ENCODE results near the gene ANKS3. TPM values are rescaled to one million over a fixed set of nuclear protein-coding genes. Genes with fewer than 3 reads are reported as not detected.

Gene ANKS3
- total and polyA plus RNA-seq, 4 donors = 12.6 to 26.3 (median 24.4) TPM

- 72 to 80% methylated on average over 26 of the region's 26 CpGs for WGBS, 2 donors
- H3K27me3 ChIP-seq (ENCODE audit: control insufficient read depth in 3 of 3, insufficient read depth in 3 of 3, low read length in 2 of 3) = no peaks in the 10 kb centered on the region
- TF ChIP-seq CTCF (IDR thresholded peaks at IDR 0.05; ENCODE audit: control extremely low read depth, extremely low read depth) = no peak
- no peak overlapping the region for H3K4me3 ChIP-seq
- H3K9me3 ChIP-seq (ENCODE audit: control insufficient read depth in 4 of 4, insufficient read depth in 3 of 4, low read length in 3 of 4) = no peaks in the 10 kb centered on the region
- H3K27ac ChIP-seq (ENCODE audit: low read depth in 1 of 2, low read length in 1 of 2) = peak overlapping the region; percentile 38 to 95
- no peak overlapping the region for H3K9ac ChIP-seq (ENCODE audit: insufficient read depth in 1 of 2, low read length in 2 of 2)
- ATAC-seq (ENCODE audit: insufficient read depth, low FRiP score) = no peak
- peaks cover 0 to 10% (median 5%) of the 10 kb centered on the region in 5 donors for H3K4me1 ChIP-seq (ENCODE audit: control insufficient read depth in 5 of 5, insufficient read depth in 5 of 5, low read length in 5 of 5)
- DNase-seq = no peak
- H3K36me3 ChIP-seq (ENCODE audit: control insufficient read depth in 4 of 4, insufficient read depth in 4 of 4, low read length in 4 of 4) = peaks cover 0 to 54% (median 11%) of the 10 kb centered on the region in 4 donors
These were observed 53.2 kb downstream of the ANKS3 start for GRCh38 chr16:4680673-4681470.

- peak; percentile 72 for ATAC-seq (ENCODE audit: insufficient read depth, low FRiP score)
- peak overlapping the region in 1 of 2 donors; percentile 49 for H3K9ac ChIP-seq (ENCODE audit: insufficient read depth in 1 of 2, low read length in 2 of 2)
These were observed 54.0 kb downstream of the ANKS3 start for GRCh38 chr16:4679850-4680636.

GRCh38 chr16:4679156-4679849 is 54.8 kb downstream of the ANKS3 start:
- Histone ChIP-seq H3K27me3 (ENCODE audit: control insufficient read depth in 3 of 3, insufficient read depth in 3 of 3, low read length in 2 of 3) (no peaks in the 10 kb centered on the region), H3K27ac (ENCODE audit: low read depth in 1 of 2, low read length in 1 of 2) (peak overlapping the region; percentile 38 to 95), H3K4me3 (no peak overlapping the region), H3K9me3 (ENCODE audit: control insufficient read depth in 4 of 4, insufficient read depth in 3 of 4, low read length in 3 of 4) (no peaks in the 10 kb centered on the region), H3K4me1 (ENCODE audit: control insufficient read depth in 5 of 5, insufficient read depth in 5 of 5, low read length in 5 of 5) (peaks cover 0 to 10% (median 7%) of the 10 kb centered on the region in 5 donors), H3K36me3 (ENCODE audit: control insufficient read depth in 4 of 4, insufficient read depth in 4 of 4, low read length in 4 of 4) (peaks cover 0 to 41% (median 11%) of the 10 kb centered on the region in 4 donors), H3K9ac (ENCODE audit: insufficient read depth in 1 of 2, low read length in 2 of 2) (peak overlapping the region in 1 of 2 donors; percentile 42)
- WGBS, 2 donors = 58 to 67% methylated on average over 20 of the region's 20 CpGs
- DNase-seq = peak in 1 of 3 donors; percentile 47
- no peak for ATAC-seq (ENCODE audit: insufficient read depth, low FRiP score)
- TF ChIP-seq CTCF (IDR thresholded peaks at IDR 0.05; ENCODE audit: control extremely low read depth, extremely low read depth) = no peak

More at GRCh38 chr16:4679850-4680636, 54.0 kb downstream of the ANKS3 start:
- Histone ChIP-seq H3K4me1 (ENCODE audit: control insufficient read depth in 5 of 5, insufficient read depth in 5 of 5, low read length in 5 of 5) (peaks cover 0 to 10% (median 7%) of the 10 kb centered on the region in 5 donors), H3K9me3 (ENCODE audit: control insufficient read depth in 4 of 4, insufficient read depth in 3 of 4, low read length in 3 of 4) (no peaks in the 10 kb centered on the region), H3K27ac (ENCODE audit: low read depth in 1 of 2, low read length in 1 of 2) (peak overlapping the region; percentile 38 to 95), H3K4me3 (no peak overlapping the region), H3K36me3 (ENCODE audit: control insufficient read depth in 4 of 4, insufficient read depth in 4 of 4, low read length in 4 of 4) (peaks cover 0 to 48% (median 12%) of the 10 kb centered on the region in 4 donors), H3K27me3 (ENCODE audit: control insufficient read depth in 3 of 3, insufficient read depth in 3 of 3, low read length in 2 of 3) (no peaks in the 10 kb centered on the region)
- no peak for TF ChIP-seq CTCF (IDR thresholded peaks at IDR 0.05; ENCODE audit: control extremely low read depth, extremely low read depth)
- 33 to 46% methylated on average over 47 of the region's 47 CpGs for WGBS, 2 donors
- DNase-seq = peak; percentile 44 to 70 (median 53)

Data from lung (tissue), 12 donors.